ENCODE results near the gene STAT4.
"Not testable (repeated sequence)": the region's sequence is repeated elsewhere in the genome, so short reads cannot be mapped to it uniquely, and the experiment has no call there.

Gene STAT4

GRCh38 chr2:191013932-191014652 is 136.7 kb downstream of the STAT4 start, which contains the start of gene STAT1:
Gene STAT1, minus strand, starts transcription at chr2:191014171. Its CDS starts 4,168 bp downstream, at chr2:191010003.
- peak; percentile 94 for DNase-seq (ENCODE audit: low spot score)

DNA sequence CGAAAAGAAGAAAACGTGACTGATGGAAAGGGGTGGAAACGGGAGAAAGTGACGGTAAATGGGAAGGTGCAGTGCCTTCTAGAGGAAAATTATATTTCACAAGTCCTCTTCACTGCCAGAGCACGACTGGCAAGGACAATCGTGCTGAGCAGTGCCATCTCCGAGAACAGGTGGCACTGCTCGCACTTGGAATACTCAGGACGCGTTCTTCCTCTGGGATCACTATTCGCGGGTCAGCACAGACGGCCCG is 137.2 kb downstream of the STAT4 start:
- no peak for DNase-seq (ENCODE audit: low spot score)

GRCh38 chr2:191012845-191013681 is 137.7 kb downstream of the STAT4 start:
- peak; percentile 38 for DNase-seq (ENCODE audit: low spot score)

GRCh38 chr2:191012346-191012745 is 138.4 kb downstream of the STAT4 start:
- no peak for DNase-seq (ENCODE audit: low spot score)

DNA sequence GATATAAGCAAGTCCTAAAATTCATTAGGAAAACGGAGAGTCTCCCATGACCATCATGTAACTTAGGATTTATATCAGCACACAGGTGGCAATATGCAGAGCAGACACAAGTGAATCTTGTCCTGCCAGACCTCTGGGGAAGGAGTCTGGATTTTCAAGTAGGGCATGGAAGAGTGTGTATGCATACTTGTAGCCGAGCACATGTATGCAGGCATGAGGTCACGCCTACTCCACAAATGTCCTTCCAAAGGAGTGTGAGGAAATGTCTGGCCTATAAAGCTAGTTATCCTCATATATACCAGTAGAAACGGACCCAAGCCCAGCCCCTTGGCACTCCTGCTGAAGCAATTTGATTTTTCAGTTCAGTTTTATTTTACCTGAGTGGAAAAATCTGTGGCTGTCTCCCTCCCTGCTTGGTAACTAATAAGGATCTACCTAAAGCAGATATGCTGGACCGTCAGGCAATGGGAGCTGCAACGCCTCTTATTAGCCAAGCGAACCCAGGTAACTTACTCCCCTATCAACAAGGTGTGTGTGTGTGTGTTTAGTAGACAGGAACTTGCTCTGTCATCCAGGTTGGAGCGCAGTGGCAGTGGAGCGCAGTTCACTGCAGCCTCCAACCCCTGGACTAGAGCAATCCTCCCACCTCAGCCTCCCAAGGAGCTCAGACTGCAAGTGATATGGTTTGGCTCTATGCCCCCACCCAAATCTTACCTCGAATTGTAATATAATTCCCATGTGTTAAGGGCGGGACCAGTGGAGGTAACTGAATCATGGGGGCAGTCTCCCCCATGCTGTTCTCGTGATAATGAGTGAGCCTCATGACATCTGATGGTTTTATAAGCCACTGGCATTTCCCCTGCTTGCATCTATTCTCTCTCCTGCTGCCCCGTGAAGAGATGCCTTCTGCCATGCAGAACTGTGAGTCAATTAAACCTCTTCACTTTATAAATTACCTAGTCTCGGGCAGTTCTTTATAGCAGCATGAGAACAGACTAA is 139.6 kb downstream of the STAT4 start:
- DNase-seq (ENCODE audit: low spot score) = no peak

DNA sequence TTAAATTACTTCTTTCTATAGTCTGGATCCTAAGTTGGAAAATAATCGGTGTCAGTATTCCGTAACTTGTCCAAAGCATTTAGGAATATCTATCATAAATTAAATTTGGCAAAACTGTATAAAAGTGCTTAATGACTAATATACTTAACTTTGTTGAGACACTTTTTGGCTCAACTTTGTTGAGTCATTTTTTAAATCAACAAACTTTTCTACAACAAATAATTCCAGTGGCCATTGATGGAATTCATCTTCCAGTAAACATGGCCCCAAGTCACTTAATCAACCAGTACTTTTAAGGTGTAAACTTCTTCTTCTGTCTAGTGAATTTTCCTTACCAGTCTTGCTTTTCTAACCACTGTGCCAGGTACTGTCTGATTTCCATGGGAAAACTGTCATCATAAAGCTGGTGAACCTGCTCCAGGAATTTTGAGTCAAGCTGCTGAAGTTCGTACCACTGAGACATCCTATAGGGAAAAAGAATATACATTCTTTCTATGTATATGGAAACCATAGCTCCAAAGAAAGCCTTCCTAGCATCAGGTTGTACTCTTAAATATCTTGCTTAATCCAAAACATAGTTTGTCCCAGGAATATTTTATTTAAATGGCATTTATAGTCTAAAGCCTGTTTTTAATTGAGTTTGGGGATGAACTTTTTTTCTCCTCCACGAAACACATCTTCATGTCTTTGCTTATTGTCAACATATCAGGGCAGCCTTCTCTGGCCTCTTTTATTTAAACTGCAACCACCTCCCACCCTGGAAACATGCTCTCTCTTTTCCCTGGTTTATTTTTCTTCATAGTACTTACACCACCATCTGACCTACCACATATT is 141.0 kb downstream of the STAT4 start:
- DNase-seq (ENCODE audit: low spot score) = no peak

GRCh38 chr2:191008286-191008685 is 142.5 kb downstream of the STAT4 start:
- DNase-seq (ENCODE audit: low spot score) = no peak

DNA sequence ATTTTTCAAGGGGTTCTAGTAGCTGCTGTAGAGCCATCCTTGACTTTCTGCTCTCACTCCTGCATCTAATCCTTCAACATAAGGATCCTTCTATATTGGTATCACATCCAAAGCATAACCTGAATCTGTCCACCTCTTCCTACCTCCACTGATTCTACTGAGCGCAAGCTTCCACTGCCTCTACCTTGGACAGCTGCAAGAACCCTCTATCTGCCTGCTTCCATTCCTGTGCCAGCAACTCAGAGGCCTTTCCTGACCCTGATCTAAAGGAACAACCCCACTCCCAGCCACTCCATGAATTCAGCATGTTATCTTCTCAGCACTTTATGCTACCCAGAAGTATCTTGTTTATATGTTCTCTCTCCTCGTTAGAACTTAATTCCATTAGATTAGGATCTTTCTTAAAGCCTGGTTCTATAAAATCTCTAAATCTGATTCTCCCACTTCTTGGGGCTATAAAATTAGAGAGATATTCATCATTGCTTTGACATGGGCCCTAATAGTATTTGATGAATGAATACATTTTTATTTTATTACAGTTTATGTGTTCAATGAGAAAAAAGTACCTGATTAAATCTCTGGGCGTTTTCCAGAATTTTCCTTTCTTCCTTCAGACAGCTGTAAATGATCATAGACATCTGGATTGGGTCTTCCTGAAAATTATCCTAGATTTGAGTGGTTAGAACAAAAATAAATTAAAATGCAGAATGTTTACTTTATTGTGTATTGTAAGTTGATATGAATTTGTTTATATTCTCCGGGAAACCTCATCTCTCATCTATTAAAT is 143.6 kb downstream of the STAT4 start:
- no peak for DNase-seq (ENCODE audit: low spot score)

- DNase-seq (ENCODE audit: low spot score) = no peak
Observed at GRCh38 chr2:191006297-191006696, 144.5 kb downstream of the STAT4 start.

- no peak for DNase-seq (ENCODE audit: low spot score)
Observed at GRCh38 chr2:191003405-191004309, 147.1 kb downstream of the STAT4 start.

DNA sequence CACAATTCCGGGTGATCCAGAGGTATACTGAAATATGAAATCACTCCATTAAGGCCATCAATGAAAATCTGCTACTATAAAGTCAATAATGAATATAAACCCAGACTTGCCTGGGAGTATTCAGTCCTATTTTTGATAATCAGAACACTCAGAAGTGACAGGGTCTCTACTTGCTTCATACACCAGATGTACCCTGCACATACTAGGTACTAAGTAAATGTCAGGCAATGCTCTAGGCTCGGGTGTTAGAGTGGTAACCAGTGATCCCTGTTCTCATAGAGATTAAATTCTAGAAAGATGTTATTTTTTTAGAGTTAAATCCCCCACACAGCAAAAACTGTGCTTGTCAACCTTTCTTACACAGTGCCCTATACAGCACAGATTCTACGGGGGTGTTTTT is 149.2 kb downstream of the STAT4 start:
- no peak for DNase-seq (ENCODE audit: low spot score)

GRCh38 chr2:191001032-191001431 is 149.8 kb downstream of the STAT4 start:
- no peak for DNase-seq (ENCODE audit: low spot score)

- no peak for DNase-seq (ENCODE audit: low spot score)
Observed at GRCh38 chr2:190999949-191000665, 150.7 kb downstream of the STAT4 start.

GRCh38 chr2:190999058-190999457 is 151.7 kb downstream of the STAT4 start:
- no peak for DNase-seq (ENCODE audit: low spot score)

DNA sequence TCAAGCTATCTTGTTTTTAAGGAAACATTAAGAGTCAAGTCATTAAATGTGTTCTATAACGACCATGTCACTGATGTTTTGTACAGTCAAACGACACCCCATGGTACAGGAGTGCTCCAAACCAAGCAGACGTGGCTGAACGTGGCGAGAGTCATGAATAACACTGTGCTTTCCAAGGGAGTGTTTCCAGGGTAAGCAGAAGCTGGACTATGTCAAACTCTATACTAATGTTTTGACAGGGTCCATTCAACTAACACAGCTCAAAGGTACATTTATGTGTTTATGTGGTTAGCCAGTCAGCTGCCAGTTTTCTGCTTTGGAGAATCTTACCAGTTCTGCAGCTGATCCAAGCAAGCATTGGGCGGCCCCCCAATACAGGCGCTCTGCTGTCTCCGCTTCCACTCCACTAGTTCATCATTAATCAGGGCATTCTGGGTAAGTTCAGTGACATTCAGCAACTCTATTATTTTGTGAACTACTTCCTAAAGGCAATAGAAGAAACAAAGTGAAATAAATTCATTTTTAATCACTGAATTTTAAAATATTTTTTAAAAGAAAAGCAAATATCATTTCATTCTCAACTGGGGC is 153.2 kb downstream of the STAT4 start:
- DNase-seq (ENCODE audit: low spot score) = no peak

DNA sequence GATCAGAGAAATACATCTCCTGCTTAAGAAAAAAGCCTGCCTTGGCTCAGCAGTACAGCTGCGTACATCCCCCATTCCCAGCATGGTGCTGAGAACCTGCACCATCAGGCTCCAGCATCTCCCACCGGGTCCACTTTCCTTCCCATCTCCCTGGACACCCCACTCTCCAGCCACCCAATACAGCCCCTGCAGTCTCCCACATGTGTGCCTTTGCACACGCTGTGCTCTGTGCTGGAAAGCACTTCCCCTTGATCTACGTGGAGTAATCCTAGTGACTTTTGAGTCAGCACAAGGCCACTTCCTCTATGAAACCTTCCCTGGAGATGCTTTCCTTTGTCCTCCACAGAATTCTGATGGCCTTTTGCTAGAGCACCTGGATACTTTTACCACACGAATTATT is 153.8 kb downstream of the STAT4 start:
- no peak for DNase-seq (ENCODE audit: low spot score)

DNA sequence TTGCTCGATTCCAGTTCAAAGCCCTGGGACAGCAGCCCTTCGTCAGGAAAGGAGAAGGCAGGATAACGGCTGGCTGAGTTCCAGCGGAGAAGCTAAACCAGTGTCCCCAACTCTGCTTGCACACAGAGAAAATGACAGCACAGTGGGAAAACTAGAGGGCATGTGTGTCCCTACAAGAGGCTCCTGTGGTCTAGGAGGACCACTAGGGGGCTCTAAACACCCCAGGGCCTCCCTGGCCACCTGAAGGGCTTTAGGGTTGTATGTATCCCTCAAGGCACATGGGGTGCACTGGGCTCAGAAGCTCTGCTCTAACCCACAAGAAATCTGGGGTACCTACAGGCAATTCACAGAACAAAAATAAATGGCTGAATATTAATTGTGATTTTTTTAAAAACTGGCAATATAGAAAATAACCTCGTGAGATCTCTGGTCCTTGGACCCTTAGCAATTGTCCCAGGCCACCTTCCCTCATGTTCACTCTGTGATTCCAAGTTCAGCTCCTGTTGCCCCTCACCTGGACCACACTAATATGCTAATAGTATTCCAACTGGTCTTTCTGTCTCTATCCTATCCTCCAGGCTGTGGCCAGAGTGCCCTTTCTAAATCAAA is 154.4 kb downstream of the STAT4 start:
- DNase-seq (ENCODE audit: low spot score) = peak; percentile 68

GRCh38 chr2:190995315-190995714 is 155.5 kb downstream of the STAT4 start:
- DNase-seq (ENCODE audit: low spot score) = not testable (repeated sequence)

All from NAMALWA (cell line).